NT2/D1 (cell line): ENCODE results near the gene TFPI.
"Not testable (repeated sequence)": the region's sequence is repeated elsewhere in the genome, so short reads cannot be mapped to it uniquely, and the experiment has no call there.

Source experiments
- SUZ12 ChIP-seq: IDR thresholded peaks from 2 replicates; pipeline ENCODE4 v1.6.1; 2011; ENCODE audit not compliant: insufficient read length, insufficient read depth; ENCODE audit errors: extremely low read depth
- YY1 ChIP-seq: IDR thresholded peaks from 2 replicates; pipeline ENCODE4 v1.6.1; 2011; ENCODE audit not compliant: insufficient read length, insufficient read depth
- ZNF274 ChIP-seq: IDR thresholded peaks from 2 replicates; pipeline ENCODE4 v1.6.1; 2011; ENCODE audit warnings: mild to moderate bottlenecking, low read depth, low read length

DNA sequence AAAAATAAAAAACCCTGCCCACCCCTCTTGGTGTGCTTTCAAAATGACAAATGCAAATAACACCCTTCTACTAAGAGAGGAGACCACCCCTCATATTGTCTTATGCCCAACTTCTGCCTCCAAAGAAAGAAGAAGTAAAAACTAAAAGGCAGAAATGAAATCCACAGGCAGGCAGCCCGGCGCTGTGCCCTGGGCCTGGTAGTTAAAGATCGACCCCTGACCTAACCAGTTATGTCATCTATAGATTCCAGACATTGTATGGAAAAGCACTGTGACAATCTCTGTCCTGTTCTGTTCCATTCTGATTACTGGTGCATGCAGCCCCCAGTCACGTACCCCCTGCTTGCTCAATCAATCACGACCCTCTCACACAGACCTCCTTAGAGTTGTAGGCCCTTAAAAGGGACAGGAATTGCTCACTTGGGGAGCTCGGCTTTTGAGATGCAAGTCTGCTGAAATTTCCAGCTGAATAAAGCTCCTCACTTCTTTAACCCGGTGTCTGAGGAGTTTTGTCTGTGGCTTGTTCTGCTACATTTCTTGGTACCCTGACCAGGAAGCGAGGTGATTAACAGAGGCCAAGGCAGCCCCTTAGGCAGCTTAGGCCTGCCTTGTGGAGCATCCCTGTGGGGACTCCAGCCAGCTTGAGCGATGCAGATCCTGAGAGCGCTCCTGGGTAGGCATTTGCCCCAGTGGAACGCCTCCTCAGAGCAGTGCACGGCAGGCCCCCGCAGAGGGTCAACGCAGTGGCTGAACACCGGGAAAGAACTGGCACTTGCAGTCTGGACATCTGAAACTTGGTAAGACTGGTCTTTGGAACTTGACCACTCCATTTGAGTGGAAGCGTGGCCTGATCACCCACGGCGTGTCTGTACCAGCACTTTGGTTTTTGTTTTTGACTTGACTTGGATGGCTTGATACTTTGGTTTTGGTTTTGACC lies 43.5 kb downstream of the TFPI start:
- TF ChIP-seq SUZ12, ZNF274, YY1: not testable (repeated sequence)
